H1 (cell line): ENCODE results near the gene ZC3H14. TPM values are rescaled to one million over a fixed set of nuclear protein-coding genes. Genes with fewer than 3 reads are reported as not detected.

Experiments
- ASH2L ChIP-seq: fragments of 200-600, 300-600 bp; sonication (generic); IDR thresholded peaks from one replicate; pipeline ENCODE4 v1.7.1; 2017; ENCODE audit warnings: low read length
- CBX8 ChIP-seq: fragments of 300-800, 300-1000 bp; sonication (generic); IDR thresholded peaks from 2 replicates; pipeline ENCODE4 v1.7.1; 2016; ENCODE audit warnings: low read depth, low read length, borderline replicate concordance
- POLR2A ChIP-seq, 2 experiments: IDR thresholded peaks; 1 replicate in 1 of 2; 2 replicates in 1 of 2; pipeline ENCODE4 v1.6.1; 2011; ENCODE audit warnings: low read depth in 2 of 2, low read length in 2 of 2, mild to moderate bottlenecking in 2 of 2; ENCODE audit errors: control extremely low read depth in 1 of 2
- polyA plus RNA-seq, 7 experiments: library from polyadenylated mRNA; depleted of rRNA in 3 of 7; stranded (reverse) in 5 of 7; unstranded in 2 of 7; fragments of >200 nt in 5 of 7; fragments of 200-250 nt in 2 of 7; gene quantifications; 1 replicate in 5 of 7; 2 replicates in 1 of 7; 4 replicates in 1 of 7; pipeline versions ENCODE4 v1.2.1 to v1.2.3, GENCODE V29; 2011 to 2013; ENCODE audit warnings: missing spikeins in 2 of 7, mixed read lengths in 2 of 7
- total RNA-seq: library from RNA; stranded (reverse); fragmentation: NEBNext Ultra II Directional; extraction: Animal tissue kit (Norgen Biotek cat#: 25700); gene quantifications from 2 replicates; pipeline ENCODE4 v1.2.1, GENCODE V29; 2021

The ZC3H14 gene
- total and polyA plus RNA-seq, 2 of the 8 experiments (the other 6 are each of a cell fraction or from before 2014, with no cell fraction given), result 86.0 to 99.1 TPM

GRCh38 chr14:88584451-88584850 is 21.6 kb downstream of the ZC3H14 start (continued):
- TF ChIP-seq ASH2L (no peak), POLR2A (IDR thresholded peaks at IDR 0.05; ENCODE audit: control extremely low read depth in 1 of 2, low read depth in 2 of 2, low read length in 2 of 2) (no peak), CBX8 (no peak)
